GM12873 (cell line): ENCODE data around the gene ADAT3.

Source experiments
- TF ChIP-seq, protein P1 (sequence below): IDR thresholded peaks from 2 replicates; pipeline ENCODE4 v1.5.1; 2012; ENCODE audit warnings: low read depth, mild to moderate bottlenecking, moderate library complexity, low read length, control low read depth; ENCODE audit not compliant: insufficient read depth; ENCODE audit errors: missing control alignments

The ADAT3 gene

GRCh38 chr19:1917926-1918325 is 12.7 kb downstream of the ADAT3 start:
- TF ChIP-seq, protein P1, sequence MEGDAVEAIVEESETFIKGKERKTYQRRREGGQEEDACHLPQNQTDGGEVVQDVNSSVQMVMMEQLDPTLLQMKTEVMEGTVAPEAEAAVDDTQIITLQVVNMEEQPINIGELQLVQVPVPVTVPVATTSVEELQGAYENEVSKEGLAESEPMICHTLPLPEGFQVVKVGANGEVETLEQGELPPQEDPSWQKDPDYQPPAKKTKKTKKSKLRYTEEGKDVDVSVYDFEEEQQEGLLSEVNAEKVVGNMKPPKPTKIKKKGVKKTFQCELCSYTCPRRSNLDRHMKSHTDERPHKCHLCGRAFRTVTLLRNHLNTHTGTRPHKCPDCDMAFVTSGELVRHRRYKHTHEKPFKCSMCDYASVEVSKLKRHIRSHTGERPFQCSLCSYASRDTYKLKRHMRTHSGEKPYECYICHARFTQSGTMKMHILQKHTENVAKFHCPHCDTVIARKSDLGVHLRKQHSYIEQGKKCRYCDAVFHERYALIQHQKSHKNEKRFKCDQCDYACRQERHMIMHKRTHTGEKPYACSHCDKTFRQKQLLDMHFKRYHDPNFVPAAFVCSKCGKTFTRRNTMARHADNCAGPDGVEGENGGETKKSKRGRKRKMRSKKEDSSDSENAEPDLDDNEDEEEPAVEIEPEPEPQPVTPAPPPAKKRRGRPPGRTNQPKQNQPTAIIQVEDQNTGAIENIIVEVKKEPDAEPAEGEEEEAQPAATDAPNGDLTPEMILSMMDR = no peak

- TF ChIP-seq, protein P1 = no peak
Observed at GRCh38 chr19:1918975-1919374, 13.8 kb downstream of the ADAT3 start.

- TF ChIP-seq, protein P1 = no peak
Observed at GRCh38 chr19:1920644-1921043, 15.4 kb downstream of the ADAT3 start.

DNA sequence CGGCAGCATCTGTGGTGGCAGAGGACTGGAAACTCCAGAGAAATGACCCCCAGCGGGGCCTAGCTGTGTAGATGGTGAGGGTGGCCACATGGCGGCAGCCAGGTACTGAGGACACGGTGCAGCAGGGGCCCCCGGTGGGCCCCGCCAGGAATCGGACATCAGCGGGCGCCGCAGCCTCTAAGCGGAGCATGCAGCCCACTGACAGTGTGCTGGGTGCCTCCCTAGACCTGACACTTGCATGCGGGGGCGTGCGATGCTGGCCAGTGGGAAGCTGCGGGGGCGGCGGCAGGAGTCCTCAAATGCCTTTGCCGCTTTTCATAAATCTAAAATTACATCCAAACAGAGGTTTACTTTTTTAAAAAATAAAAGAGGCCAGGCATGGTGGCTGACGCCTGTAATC is 16.1 kb downstream of the ADAT3 start:
- TF ChIP-seq, protein P1 = no peak

GRCh38 chr19:1921825-1922224 is 16.6 kb downstream of the ADAT3 start:
- TF ChIP-seq, protein P1 = no peak

- TF ChIP-seq, protein P1 = no peak
Observed at GRCh38 chr19:1922803-1923202, 17.6 kb downstream of the ADAT3 start.

DNA sequence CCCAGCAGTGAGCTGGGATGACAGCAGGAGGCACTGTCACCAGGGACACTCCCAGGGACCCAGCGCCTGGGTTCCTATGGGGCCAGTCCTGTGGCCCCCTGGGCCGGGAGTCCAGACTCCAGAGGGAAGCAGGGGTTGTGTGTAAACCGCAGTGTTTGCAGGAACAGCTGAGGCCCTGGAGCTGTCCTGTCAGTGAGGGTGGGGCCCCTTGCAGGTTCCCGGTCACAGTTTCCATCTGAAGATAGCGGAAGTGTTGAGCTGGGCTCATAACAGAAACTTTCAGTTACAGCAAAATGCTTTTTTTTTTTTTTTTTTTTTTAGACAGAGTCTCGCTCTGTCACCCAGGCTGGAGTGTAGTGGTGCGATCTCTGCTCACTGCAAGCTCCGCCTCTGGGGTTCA is 18.1 kb downstream of the ADAT3 start:
- TF ChIP-seq, protein P1 = no peak
